Measurements from ENCODE around the gene FASLG.

FASLG gene

GRCh38 chr1:172630056-172630818 lies 28.7 kb upstream of the FASLG start:
- H3K4me3 ChIP-seq (ENCODE audit: low read depth, low read length), result no peak overlapping the region
- no peak for TF ChIP-seq CTCF (IDR thresholded peaks at IDR 0.05; ENCODE audit: low read depth, low read length)

GRCh38 chr1:172630868-172631267 lies 28.0 kb upstream of the FASLG start:
- H3K4me3 ChIP-seq (ENCODE audit: low read depth, low read length), result no peak overlapping the region
- no peak for TF ChIP-seq CTCF (IDR thresholded peaks at IDR 0.05; ENCODE audit: low read depth, low read length)

GRCh38 chr1:172637522-172637921 lies 21.4 kb upstream of the FASLG start:
- TF ChIP-seq CTCF (IDR thresholded peaks at IDR 0.05; ENCODE audit: low read depth, low read length), result no peak
- no peak overlapping the region for H3K4me3 ChIP-seq (ENCODE audit: low read depth, low read length)

GRCh38 chr1:172638249-172638648 lies 20.7 kb upstream of the FASLG start:
- no peak overlapping the region for H3K4me3 ChIP-seq (ENCODE audit: low read depth, low read length)
- TF ChIP-seq CTCF (IDR thresholded peaks at IDR 0.05; ENCODE audit: low read depth, low read length), result no peak

GRCh38 chr1:172638885-172639831 lies 19.7 kb upstream of the FASLG start:
- no peak overlapping the region; the same call in 1 of the 2 replicates for H3K4me3 ChIP-seq (ENCODE audit: low read depth, low read length)
- TF ChIP-seq CTCF (IDR thresholded peaks at IDR 0.05; ENCODE audit: low read depth, low read length), result no peak

- H3K4me3 ChIP-seq (ENCODE audit: low read depth, low read length), result no peak overlapping the region
- no peak for TF ChIP-seq CTCF (IDR thresholded peaks at IDR 0.05; ENCODE audit: low read depth, low read length)
Observed at GRCh38 chr1:172640111-172640510, 18.8 kb upstream of the FASLG start.

GRCh38 chr1:172641492-172641891 lies 17.4 kb upstream of the FASLG start:
- no peak overlapping the region for H3K4me3 ChIP-seq (ENCODE audit: low read depth, low read length)
- TF ChIP-seq CTCF (IDR thresholded peaks at IDR 0.05; ENCODE audit: low read depth, low read length), result no peak
